Measurements from ENCODE around the gene OR5B21.

The OR5B21 gene

GRCh38 chr11:58511636-58512035 lies 3.7 kb upstream of the OR5B21 start:
- ChIA-PET CTCF (interaction anchor here (2.8 kb wide), 1 partner anchor 12 kb away, joined by 16 read pairs; no protein-coding TSS in a partner anchor), POLR2A (no interaction called here)
- no peak for TF ChIP-seq ARNT (IDR thresholded peaks at IDR 0.05)
- no peak for TF ChIP-seq TARDBP (IDR thresholded peaks at IDR 0.05)
- TF ChIP-seq LEF1 (IDR thresholded peaks at IDR 0.05; ENCODE audit: borderline replicate concordance) = no peak
- TF ChIP-seq L3MBTL2 (conservative IDR thresholded peaks at IDR 0.05) = no peak
- no peak for TF ChIP-seq BHLHE40 (IDR thresholded peaks at IDR 0.05; ENCODE audit: borderline replicate concordance)
- no peak for TF ChIP-seq FOXM1 (IDR thresholded peaks at IDR 0.05; ENCODE audit: borderline replicate concordance)
- TF ChIP-seq HDGF (IDR thresholded peaks at IDR 0.05; ENCODE audit: borderline replicate concordance) = no peak
- no peak for TF ChIP-seq ZNF384 (IDR thresholded peaks at IDR 0.05)
- TF ChIP-seq ELF4 (IDR thresholded peaks at IDR 0.05) = no peak
- no peak for TF ChIP-seq SP1 (IDR thresholded peaks at IDR 0.05)
- no peak for TF ChIP-seq FOXA1 (IDR thresholded peaks at IDR 0.05)
- TF ChIP-seq NFRKB (IDR thresholded peaks at IDR 0.05) = no peak
- DNase-seq (ENCODE audit: extremely low spot score) = no peak

DNA sequence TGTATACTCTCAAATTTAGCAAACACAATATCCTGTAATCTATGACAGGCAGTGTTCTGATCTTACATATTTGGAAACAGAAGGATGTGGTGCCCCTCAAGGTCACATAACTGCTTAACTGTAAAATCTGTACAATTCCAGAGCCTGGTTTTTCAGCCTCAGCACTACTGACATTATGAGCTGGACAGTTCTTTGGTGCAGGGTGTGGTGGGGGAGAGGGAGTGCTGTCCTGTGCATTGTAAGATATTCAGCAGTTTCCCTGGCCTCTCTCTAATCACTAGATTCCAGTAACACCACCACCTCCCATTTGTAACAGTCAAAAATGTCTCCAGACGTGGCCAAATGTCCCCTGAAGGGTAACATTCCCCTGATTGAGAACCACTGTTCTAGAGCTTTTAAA lies 1.8 kb upstream of the OR5B21 start:
- no peak for DNase-seq (ENCODE audit: extremely low spot score)
- ChIA-PET POLR2A (no interaction called here), CTCF (no interaction called here)
- no peak for TF ChIP-seq ELF4 (IDR thresholded peaks at IDR 0.05)
- TF ChIP-seq FOXM1 (IDR thresholded peaks at IDR 0.05; ENCODE audit: borderline replicate concordance) = no peak
- no peak for TF ChIP-seq BHLHE40 (IDR thresholded peaks at IDR 0.05; ENCODE audit: borderline replicate concordance)

GRCh38 chr11:58508814-58509213 lies 909 bp upstream of the OR5B21 start:
- POLR2A ChIA-PET = no interaction called here
- CTCF ChIA-PET = interaction anchor here (1.3 kb wide), 1 partner anchor 15 kb away, joined by 4 read pairs; no protein-coding TSS in a partner anchor
- TF ChIP-seq CTBP1 (IDR thresholded peaks at IDR 0.05; ENCODE audit: borderline replicate concordance) (no peak), SUZ12 (IDR thresholded peaks at IDR 0.05) (no peak), ZNF384 (IDR thresholded peaks at IDR 0.05) (no peak), SP1 (IDR thresholded peaks at IDR 0.05) (no peak), ELF4 (IDR thresholded peaks at IDR 0.05) (no peak), L3MBTL2 (conservative IDR thresholded peaks at IDR 0.05) (no peak)
- no peak for DNase-seq (ENCODE audit: extremely low spot score)

DNA sequence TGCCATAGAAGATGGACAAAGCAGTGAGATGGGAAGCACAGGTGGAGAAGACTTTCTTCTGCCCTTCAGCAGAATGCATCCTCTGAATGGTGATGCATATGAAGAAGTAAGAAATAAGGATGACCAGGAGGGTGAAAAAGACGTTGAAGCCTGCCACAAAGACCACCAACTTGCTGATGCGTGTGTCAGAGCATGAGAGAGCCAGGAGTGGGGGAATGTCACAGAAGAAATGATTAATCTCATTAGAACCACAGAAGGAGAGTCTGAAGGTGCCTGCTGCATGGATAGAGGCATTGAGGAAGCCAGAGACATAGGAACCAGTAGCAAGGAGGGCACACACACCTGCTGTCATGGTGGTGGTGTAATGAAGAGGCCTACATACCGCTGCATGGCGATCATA lies 550 bp downstream of the OR5B21 start:
- ChIA-PET CTCF (no interaction called here), POLR2A (no interaction called here)
- TF ChIP-seq LEF1 (IDR thresholded peaks at IDR 0.05; ENCODE audit: borderline replicate concordance) = no peak
- no peak for TF ChIP-seq L3MBTL2 (conservative IDR thresholded peaks at IDR 0.05)
- no peak for TF ChIP-seq HDGF (IDR thresholded peaks at IDR 0.05; ENCODE audit: borderline replicate concordance)
- TF ChIP-seq BHLHE40 (IDR thresholded peaks at IDR 0.05; ENCODE audit: borderline replicate concordance) = no peak
- TF ChIP-seq, protein P1, sequence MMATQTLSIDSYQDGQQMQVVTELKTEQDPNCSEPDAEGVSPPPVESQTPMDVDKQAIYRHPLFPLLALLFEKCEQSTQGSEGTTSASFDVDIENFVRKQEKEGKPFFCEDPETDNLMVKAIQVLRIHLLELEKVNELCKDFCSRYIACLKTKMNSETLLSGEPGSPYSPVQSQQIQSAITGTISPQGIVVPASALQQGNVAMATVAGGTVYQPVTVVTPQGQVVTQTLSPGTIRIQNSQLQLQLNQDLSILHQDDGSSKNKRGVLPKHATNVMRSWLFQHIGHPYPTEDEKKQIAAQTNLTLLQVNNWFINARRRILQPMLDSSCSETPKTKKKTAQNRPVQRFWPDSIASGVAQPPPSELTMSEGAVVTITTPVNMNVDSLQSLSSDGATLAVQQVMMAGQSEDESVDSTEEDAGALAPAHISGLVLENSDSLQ (IDR thresholded peaks at IDR 0.05) = no peak
- TF ChIP-seq FOXM1 (IDR thresholded peaks at IDR 0.05; ENCODE audit: borderline replicate concordance) = no peak
- TF ChIP-seq NFRKB (IDR thresholded peaks at IDR 0.05) = no peak
- no peak for TF ChIP-seq TARDBP (IDR thresholded peaks at IDR 0.05)
- no peak for TF ChIP-seq SUZ12 (IDR thresholded peaks at IDR 0.05)
- TF ChIP-seq ARNT (IDR thresholded peaks at IDR 0.05) = no peak
- no peak for TF ChIP-seq SP1 (IDR thresholded peaks at IDR 0.05)
- no peak for TF ChIP-seq FOXA1 (IDR thresholded peaks at IDR 0.05)
- TF ChIP-seq ZNF384 (IDR thresholded peaks at IDR 0.05) = no peak
- no peak for TF ChIP-seq ELF4 (IDR thresholded peaks at IDR 0.05)
- no peak for TF ChIP-seq CTBP1 (IDR thresholded peaks at IDR 0.05; ENCODE audit: borderline replicate concordance)
- no peak for TF ChIP-seq FOXK2 (IDR thresholded peaks at IDR 0.05)
- no peak for DNase-seq (ENCODE audit: extremely low spot score)

GRCh38 chr11:58506935-58507334 lies 970 bp downstream of the OR5B21 start:
- CTCF ChIA-PET = no interaction called here
- DNase-seq (ENCODE audit: extremely low spot score) = no peak
- no peak for TF ChIP-seq CTBP1 (IDR thresholded peaks at IDR 0.05; ENCODE audit: borderline replicate concordance)
- no peak for TF ChIP-seq LEF1 (IDR thresholded peaks at IDR 0.05; ENCODE audit: borderline replicate concordance)
- TF ChIP-seq ARNT (IDR thresholded peaks at IDR 0.05) = no peak
- TF ChIP-seq, protein P1 (IDR thresholded peaks at IDR 0.05) = no peak
- TF ChIP-seq TARDBP (IDR thresholded peaks at IDR 0.05) = no peak
- no peak for TF ChIP-seq ZNF384 (IDR thresholded peaks at IDR 0.05)
- no peak for TF ChIP-seq FOXM1 (IDR thresholded peaks at IDR 0.05; ENCODE audit: borderline replicate concordance)
- TF ChIP-seq L3MBTL2 (conservative IDR thresholded peaks at IDR 0.05) = no peak
- TF ChIP-seq FOXA1 (IDR thresholded peaks at IDR 0.05) = no peak
- TF ChIP-seq SP1 (IDR thresholded peaks at IDR 0.05) = no peak
- no peak for TF ChIP-seq ELF4 (IDR thresholded peaks at IDR 0.05)
- TF ChIP-seq SUZ12 (IDR thresholded peaks at IDR 0.05) = no peak
- no peak for TF ChIP-seq NFRKB (IDR thresholded peaks at IDR 0.05)
- no peak for TF ChIP-seq BHLHE40 (IDR thresholded peaks at IDR 0.05; ENCODE audit: borderline replicate concordance)
- TF ChIP-seq FOXK2 (IDR thresholded peaks at IDR 0.05) = no peak
- TF ChIP-seq HDGF (IDR thresholded peaks at IDR 0.05; ENCODE audit: borderline replicate concordance) = no peak
- POLR2A ChIA-PET = no interaction called here

- DNase-seq (ENCODE audit: extremely low spot score) = no peak
- ChIA-PET POLR2A (no interaction called here), CTCF (no interaction called here)
- TF ChIP-seq NFRKB (IDR thresholded peaks at IDR 0.05) (no peak), BHLHE40 (IDR thresholded peaks at IDR 0.05; ENCODE audit: borderline replicate concordance) (no peak), L3MBTL2 (conservative IDR thresholded peaks at IDR 0.05) (no peak)
Observed at GRCh38 chr11:58505849-58506248, 2.1 kb downstream of the OR5B21 start.

DNA sequence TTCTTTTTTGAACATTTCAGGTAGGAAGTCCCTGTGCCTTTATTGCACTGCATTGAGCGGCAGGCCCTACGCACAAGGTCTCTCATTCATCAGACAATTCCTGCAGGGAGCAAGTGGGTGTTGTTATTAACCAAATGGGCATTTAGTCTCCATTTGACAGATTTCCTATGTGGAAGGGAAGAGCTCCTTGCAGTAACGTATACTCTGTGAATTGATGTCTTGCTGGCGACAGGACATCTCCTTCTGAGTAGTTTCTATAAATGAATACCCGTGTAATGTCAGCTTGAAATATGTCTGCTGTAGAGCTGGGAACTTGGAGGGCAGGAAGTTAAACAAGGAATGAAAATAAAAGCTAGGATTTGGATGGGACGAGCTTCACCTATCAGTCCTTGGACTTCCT lies 3.7 kb downstream of the OR5B21 start:
- ChIA-PET POLR2A (no interaction called here), CTCF (no interaction called here)
- no peak for DNase-seq (ENCODE audit: extremely low spot score)
- TF ChIP-seq FOXA1 (IDR thresholded peaks at IDR 0.05) (no peak), L3MBTL2 (conservative IDR thresholded peaks at IDR 0.05) (no peak), SUZ12 (IDR thresholded peaks at IDR 0.05) (no peak), BHLHE40 (IDR thresholded peaks at IDR 0.05; ENCODE audit: borderline replicate concordance) (no peak), ELF4 (IDR thresholded peaks at IDR 0.05) (no peak), CTBP1 (IDR thresholded peaks at IDR 0.05; ENCODE audit: borderline replicate concordance) (no peak), ZNF384 (IDR thresholded peaks at IDR 0.05) (no peak), FOXK2 (IDR thresholded peaks at IDR 0.05) (no peak), TARDBP (IDR thresholded peaks at IDR 0.05) (no peak), SP1 (IDR thresholded peaks at IDR 0.05) (no peak)
- TF ChIP-seq, protein P1 (IDR thresholded peaks at IDR 0.05) = no peak

Data from HEK293T (cell line).